GM13976 (cell line): ENCODE results near the gene CADM1.

Experiments
- DNase-seq: peaks from one replicate; pipeline ENCODE4 v3.0.0; 2012; ENCODE audit warnings: low spot score
- in situ Hi-C: fragments of 300-500 bp; cut with MboI; formaldehyde crosslinking; loops from one replicate; pipeline ENCODE4 v1.12.0; 2022; ENCODE audit warnings: low sequenced_read_pairs, mixed read lengths, inconsistent platforms; ENCODE audit not compliant: unreplicated experiment
- TF ChIP-seq, protein P1 (sequence below): IDR thresholded peaks from 2 replicates; pipeline ENCODE4 v1.5.1; 2012; ENCODE audit warnings: borderline replicate concordance, mild to moderate bottlenecking; ENCODE audit not compliant: insufficient read depth; ENCODE audit errors: extremely low read depth, missing control alignments, control extremely low read depth

The CADM1 gene

DNA sequence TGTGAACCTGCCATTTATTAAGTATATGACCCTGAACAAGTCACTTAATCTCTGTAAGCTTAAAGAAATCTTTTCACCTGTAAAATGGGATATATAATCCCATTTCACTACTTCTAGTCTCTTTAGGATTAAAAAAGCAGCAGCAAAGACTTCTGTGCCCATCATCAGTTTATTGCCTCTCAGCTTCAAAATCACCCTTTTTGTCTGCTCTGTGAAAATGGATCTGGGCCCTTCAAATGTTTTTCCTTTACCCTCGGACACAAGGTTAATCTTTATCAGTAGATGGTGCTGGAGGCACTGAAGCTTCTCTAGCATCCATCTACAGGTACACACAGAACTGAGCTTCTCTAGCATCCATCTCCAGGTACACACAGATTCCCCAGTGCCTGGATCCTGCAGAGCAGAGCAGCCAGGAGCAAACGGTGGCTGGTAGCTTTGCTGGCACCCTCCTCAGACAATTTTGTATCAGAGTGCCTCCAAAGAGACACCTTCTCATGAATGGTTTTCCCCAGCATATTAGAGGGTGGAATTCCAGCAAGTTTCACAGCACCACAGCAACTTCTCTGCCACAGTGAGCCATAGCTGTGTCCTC lies 56.8 kb downstream of the CADM1 start:
- in situ Hi-C loops: no loop called here
- no peak for DNase-seq
- TF ChIP-seq, protein P1, sequence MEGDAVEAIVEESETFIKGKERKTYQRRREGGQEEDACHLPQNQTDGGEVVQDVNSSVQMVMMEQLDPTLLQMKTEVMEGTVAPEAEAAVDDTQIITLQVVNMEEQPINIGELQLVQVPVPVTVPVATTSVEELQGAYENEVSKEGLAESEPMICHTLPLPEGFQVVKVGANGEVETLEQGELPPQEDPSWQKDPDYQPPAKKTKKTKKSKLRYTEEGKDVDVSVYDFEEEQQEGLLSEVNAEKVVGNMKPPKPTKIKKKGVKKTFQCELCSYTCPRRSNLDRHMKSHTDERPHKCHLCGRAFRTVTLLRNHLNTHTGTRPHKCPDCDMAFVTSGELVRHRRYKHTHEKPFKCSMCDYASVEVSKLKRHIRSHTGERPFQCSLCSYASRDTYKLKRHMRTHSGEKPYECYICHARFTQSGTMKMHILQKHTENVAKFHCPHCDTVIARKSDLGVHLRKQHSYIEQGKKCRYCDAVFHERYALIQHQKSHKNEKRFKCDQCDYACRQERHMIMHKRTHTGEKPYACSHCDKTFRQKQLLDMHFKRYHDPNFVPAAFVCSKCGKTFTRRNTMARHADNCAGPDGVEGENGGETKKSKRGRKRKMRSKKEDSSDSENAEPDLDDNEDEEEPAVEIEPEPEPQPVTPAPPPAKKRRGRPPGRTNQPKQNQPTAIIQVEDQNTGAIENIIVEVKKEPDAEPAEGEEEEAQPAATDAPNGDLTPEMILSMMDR: no peak

DNA sequence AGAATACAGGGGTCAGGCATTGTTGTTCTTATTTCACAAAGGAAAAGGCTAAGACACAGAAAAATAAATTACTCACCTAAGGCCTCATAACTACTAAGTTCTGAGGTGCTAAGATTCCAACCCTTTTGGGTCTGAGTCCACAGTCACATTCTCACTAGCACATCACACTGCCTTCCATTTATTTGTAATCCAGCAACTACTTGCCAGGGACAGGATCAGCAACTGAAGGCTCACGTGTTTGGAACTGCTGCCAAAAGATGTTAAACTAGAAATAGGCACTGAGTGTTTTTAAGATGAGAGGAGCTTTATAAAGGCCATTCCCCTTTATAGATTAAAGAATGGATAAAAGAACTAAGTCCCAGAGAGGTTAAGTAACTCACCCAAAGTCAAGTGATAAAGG lies 58.0 kb downstream of the CADM1 start:
- TF ChIP-seq, protein P1: no peak
- in situ Hi-C loops: no loop called here
- no peak for DNase-seq

DNA sequence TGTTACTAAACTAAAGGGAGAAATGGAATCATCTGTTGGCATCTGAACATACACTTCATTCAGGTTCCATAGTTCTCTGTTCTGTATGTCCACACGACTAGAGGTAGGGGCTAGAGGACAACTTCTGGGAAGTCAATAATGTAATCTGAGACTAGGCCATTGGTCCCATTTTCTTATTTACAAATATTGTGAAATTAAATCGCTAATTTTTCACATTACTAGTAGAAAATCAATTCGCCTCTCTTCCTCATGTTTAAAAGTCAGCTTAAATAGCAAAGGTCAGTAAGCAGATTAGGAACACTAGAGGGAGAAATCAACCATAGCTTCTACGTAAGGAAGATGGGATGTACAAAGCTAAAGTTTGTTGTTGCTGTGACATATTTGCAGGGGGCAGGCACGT lies 59.7 kb downstream of the CADM1 start:
- TF ChIP-seq, protein P1: no peak
- no peak for DNase-seq
- in situ Hi-C loops: no loop called here

DNA sequence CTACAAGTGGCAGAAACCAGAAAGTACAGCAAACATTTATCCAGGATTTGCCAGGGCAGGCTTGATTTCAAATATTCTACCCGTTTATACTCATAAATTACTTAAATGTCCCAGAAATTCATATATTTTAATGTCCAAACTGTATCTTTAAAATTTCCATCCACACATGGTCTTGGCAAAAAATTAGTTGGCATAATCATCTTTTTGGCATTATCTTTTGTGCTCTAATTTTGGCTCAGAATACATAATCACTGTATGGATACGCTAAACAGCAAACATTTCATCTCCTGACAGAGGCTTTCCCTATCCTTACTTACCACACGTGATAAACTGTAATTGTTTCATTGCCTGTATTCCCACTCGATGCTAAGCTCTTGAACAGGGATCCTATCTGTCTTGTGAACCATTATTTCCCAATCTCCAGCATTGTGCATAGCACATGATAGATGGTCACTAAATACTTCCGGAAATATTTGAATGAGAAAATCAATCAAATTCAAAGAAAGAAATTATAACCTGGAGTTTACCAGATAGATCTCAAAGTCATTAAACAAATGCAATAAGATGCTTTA lies 64.2 kb downstream of the CADM1 start:
- in situ Hi-C loops: no loop called here
- TF ChIP-seq, protein P1: no peak
- no peak for DNase-seq

DNA sequence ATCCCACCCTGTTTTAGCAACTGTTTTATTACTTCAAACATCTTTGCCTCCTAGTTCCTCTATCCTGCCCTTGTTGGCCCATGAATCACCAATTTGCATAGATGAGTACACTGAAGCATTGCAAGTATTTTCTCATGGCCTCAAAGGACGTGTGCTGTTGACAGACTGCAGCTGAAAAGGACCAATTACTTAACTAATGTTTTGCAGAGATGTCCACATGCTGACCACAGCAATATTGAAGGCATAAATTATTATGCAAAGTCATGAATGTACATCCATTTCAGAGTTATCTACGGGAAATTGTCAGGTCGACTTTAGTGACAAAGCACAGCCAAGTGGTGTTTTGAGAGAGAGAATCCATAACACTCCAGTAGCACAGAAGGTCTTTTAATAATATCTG lies 64.8 kb downstream of the CADM1 start:
- in situ Hi-C loops: no loop called here
- DNase-seq: no peak
- TF ChIP-seq, protein P1: no peak

DNA sequence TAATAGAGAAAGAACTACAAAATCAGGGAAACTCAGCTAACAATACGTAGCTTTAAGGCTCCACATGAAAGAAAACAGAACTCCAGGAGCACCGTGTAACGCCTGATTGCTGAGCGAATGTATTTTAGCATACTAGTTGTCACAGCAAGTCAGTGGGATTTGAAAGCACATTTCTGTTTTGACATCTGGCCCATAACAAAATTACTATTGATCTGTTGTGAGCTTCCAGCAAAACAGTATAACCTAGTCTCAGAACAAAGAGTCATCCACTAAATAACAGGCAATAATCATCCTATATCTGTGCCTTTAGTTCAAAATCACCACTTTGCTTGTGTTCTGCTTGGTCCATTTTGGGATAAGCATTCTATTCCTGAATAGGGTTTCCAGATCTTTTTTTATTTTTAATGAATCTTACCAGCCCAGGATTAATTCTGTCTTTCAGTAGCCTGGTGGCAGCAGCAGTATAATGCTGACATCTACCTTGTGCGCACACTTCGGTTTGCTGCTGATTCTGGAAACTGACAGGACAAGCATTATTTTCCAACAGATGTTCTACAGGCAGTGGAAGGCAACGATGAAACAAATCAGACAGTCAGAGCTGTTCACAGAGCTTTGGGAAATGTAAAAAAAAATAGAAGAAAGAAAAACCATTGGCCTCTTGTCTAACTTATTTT lies 66.2 kb downstream of the CADM1 start:
- DNase-seq: no peak
- TF ChIP-seq, protein P1: no peak
- in situ Hi-C loops: no loop called here
